Heart left ventricle (tissue), 13 donors: ENCODE data around the gene ELMOD3.

Experiments
- POLR2A ChIP-seq, 2 donors: fragments of 450-650 bp; IDR thresholded peaks; one replicate each; pipeline ENCODE4 v1.6.1; 2017; ENCODE audit warnings: antibody characterized with exemption in 2 of 2, mild to moderate bottlenecking in 2 of 2, moderate library complexity in 2 of 2
- TF ChIP-seq, protein P1 (sequence below), 12 donors: fragments of 200-600 bp; sonication (generic) in 4 of 12; IDR thresholded peaks; one replicate each; pipeline versions ENCODE4 v1.5.0 to v1.8.0; 2018 to 2022; ENCODE audit warnings: antibody characterized with exemption in 12 of 12, mild to moderate bottlenecking in 5 of 12
- donor health status: ischemic (EF 13 %, LVEDD 7.1; RV severe dilation, severe dysfunction).
- donor health status: DM: no; HTN: yes; CAD: no.
- donor health status: DM: no; HTN: no; CAD: no.
- donor health status: ischemic (EF 25% LVEDD 6.9; RV normal size, moderate dysfunction).
- donor health status: ischemic (EF 25% LVEDD 5.7; RV mildly dilated, moderate dysfunction).
- donor health status: ischemic (EF 35%, LVEDD 5.7; RV mildly dilated, moderate dysfunction).
- donor health status: nonischemic (EF 11% LVEDD 7.7; RV severe dilation, severe dysfunction).
- donor health status: DM: yes; HTN: yes; CAD: no.
- donor health status: PGD.
- donor health status: ischemic (EF 29% LVEDD 5.4; RV normal size, mild dysfunction).
- donor health status: nonischemic (EF 23%, LVEDD 6.1; RV moderate dilation, normal function).

DNA sequence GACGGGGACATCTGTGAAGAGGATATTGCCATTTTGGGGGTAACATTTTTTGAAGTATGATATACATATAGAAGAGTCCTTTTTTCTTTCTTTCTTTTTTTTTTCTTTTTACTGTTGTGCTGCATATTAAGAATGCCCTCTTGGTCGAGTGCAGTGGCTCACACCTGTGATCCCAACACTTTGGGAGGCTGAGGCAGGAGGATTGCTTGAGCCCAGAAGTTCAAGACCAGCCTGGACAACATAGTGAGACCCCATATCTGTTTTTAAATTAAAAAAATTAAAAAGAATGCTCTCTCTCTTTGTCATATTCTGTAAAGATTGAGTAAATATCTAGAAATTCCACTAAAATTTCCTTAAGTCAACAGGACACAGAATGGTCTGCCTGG is 67.5 kb downstream of the ELMOD3 start:
- TF ChIP-seq, protein P1, sequence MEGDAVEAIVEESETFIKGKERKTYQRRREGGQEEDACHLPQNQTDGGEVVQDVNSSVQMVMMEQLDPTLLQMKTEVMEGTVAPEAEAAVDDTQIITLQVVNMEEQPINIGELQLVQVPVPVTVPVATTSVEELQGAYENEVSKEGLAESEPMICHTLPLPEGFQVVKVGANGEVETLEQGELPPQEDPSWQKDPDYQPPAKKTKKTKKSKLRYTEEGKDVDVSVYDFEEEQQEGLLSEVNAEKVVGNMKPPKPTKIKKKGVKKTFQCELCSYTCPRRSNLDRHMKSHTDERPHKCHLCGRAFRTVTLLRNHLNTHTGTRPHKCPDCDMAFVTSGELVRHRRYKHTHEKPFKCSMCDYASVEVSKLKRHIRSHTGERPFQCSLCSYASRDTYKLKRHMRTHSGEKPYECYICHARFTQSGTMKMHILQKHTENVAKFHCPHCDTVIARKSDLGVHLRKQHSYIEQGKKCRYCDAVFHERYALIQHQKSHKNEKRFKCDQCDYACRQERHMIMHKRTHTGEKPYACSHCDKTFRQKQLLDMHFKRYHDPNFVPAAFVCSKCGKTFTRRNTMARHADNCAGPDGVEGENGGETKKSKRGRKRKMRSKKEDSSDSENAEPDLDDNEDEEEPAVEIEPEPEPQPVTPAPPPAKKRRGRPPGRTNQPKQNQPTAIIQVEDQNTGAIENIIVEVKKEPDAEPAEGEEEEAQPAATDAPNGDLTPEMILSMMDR (IDR thresholded peaks at IDR 0.05), result no peak
- no peak for TF ChIP-seq POLR2A (IDR thresholded peaks at IDR 0.05)
